Panc1 (cell line): Measurements from ENCODE around the gene SMTN. TPM values are rescaled to one million over a fixed set of nuclear protein-coding genes. Genes with fewer than 3 reads are reported as not detected.

Experiments
- ATAC-seq: fragments of 200-7000 bp; cut with Tn5 transposase; 2 replicates; pipeline ENCODE4 v1.9.1; 2020; ENCODE audit warnings: mild to moderate bottlenecking, moderate library complexity
- BruUV-seq: library from RNA; stranded (reverse); fragments of 400-500 nt; replicated peaks from 2 replicates; lab custom pipeline; 2021; lab: Mats Ljungman, UMichigan
- CTCF ChIA-PET: fragments of 300-600 bp; sonication (Branson Sonifier 250); formaldehyde crosslinking; loops from one replicate; lab custom pipeline; 2022; ENCODE audit warnings: antibody characterized with exemption; lab: Charles Lee
- POLR2A ChIA-PET: fragments of 300-600 bp; sonication (Branson Sonifier 250); formaldehyde crosslinking; loops from one replicate; lab custom pipeline; 2022; ENCODE audit warnings: antibody characterized with exemption; lab: Charles Lee
- DNase-seq: peaks from one replicate; pipeline ENCODE4 v3.0.0-alpha.2; 2010; ENCODE audit warnings: low read depth, low spot score
- H3K27ac ChIP-seq: 2 replicates; pipeline ENCODE4 v1.5.1; 2011; ENCODE audit warnings: mild to moderate bottlenecking, low read length, inconsistent platforms
- H3K27me3 ChIP-seq: fragments of 200-500 bp; sonication (Bioruptor generic); 2 replicates; pipeline ENCODE4 v1.6.0; 2014; ENCODE audit warnings: low read length, inconsistent platforms; ENCODE audit not compliant: control insufficient read depth, insufficient read depth
- H3K36me3 ChIP-seq: fragments of 200-500 bp; sonication (Bioruptor generic); 2 replicates; pipeline ENCODE4 v1.5.1; 2014; ENCODE audit warnings: inconsistent platforms, mild to moderate bottlenecking, low read length, moderate library complexity; ENCODE audit not compliant: control insufficient read depth, insufficient read depth
- H3K4me1 ChIP-seq: 2 replicates; pipeline ENCODE4 v1.5.1; 2011; ENCODE audit warnings: inconsistent platforms, mild to moderate bottlenecking, low read length, moderate library complexity; ENCODE audit not compliant: control insufficient read depth, insufficient read depth
- H3K4me3 ChIP-seq, 2 experiments: 2 replicates each; pipeline ENCODE4 v1.5.1; 2011 to 2012; ENCODE audit warnings: low read depth in 2 of 2, low read length in 2 of 2, mild to moderate bottlenecking in 2 of 2, inconsistent platforms in 1 of 2, moderate library complexity in 1 of 2
- H3K9me3 ChIP-seq: fragments of 200-500 bp; sonication (Bioruptor generic); 2 replicates; pipeline ENCODE4 v1.5.1; 2014; ENCODE audit warnings: low read depth, mild to moderate bottlenecking, inconsistent platforms, low read length, moderate library complexity; ENCODE audit not compliant: control insufficient read depth, insufficient read depth
- POLR2AphosphoS5 ChIP-seq: IDR thresholded peaks from 2 replicates; pipeline ENCODE4 v1.6.1; 2012; ENCODE audit warnings: mild to moderate bottlenecking, low read depth, low read length, moderate library complexity
- SIN3A ChIP-seq: IDR thresholded peaks from 2 replicates; pipeline ENCODE4 v1.6.1; 2012; ENCODE audit warnings: low read depth, mild to moderate bottlenecking, low read length, moderate library complexity, borderline replicate concordance; ENCODE audit not compliant: insufficient read depth
- TCF7L2 ChIP-seq: IDR thresholded peaks from 2 replicates; pipeline ENCODE4 v1.6.1; 2011; ENCODE audit warnings: mild to moderate bottlenecking, low read depth, low read length, inconsistent platforms
- in situ Hi-C: cut with HindIII; loops from 2 replicates; pipeline ENCODE4 v1.10.0; 2016; ENCODE audit warnings: low sequenced_read_pairs, low pct_unique_long_range_greater_than_20kb
- intact Hi-C: fragments of 100-400 bp; cut with micrococcal nuclease; formaldehyde crosslinking; loops from one replicate; pipeline ENCODE4 v1.10.0; 2022; ENCODE audit not compliant: unreplicated experiment
- total RNA-seq: library from RNA; stranded (reverse); gene quantifications from one replicate; pipeline ENCODE4 v1.2.1, GENCODE V29; 2021; ENCODE audit not compliant: unreplicated experiment
- TF ChIP-seq, protein P1 (sequence below): fragments of 450-650 bp; IDR thresholded peaks from 2 replicates; pipeline ENCODE4 v1.5.1; 2017; ENCODE audit warnings: mild to moderate bottlenecking
- TF ChIP-seq, protein P2 (sequence below), 2 experiments: IDR thresholded peaks; 2 replicates each; pipeline ENCODE4 v1.6.1; 2011 to 2012; ENCODE audit warnings: low read depth in 2 of 2, control low read depth in 1 of 2, low read length in 1 of 2, mild to moderate bottlenecking in 1 of 2, moderate library complexity in 1 of 2; ENCODE audit not compliant: insufficient read depth in 1 of 2

Gene SMTN
- total RNA-seq, 1 experiment from 2014 or later = 71.7 TPM

DNA sequence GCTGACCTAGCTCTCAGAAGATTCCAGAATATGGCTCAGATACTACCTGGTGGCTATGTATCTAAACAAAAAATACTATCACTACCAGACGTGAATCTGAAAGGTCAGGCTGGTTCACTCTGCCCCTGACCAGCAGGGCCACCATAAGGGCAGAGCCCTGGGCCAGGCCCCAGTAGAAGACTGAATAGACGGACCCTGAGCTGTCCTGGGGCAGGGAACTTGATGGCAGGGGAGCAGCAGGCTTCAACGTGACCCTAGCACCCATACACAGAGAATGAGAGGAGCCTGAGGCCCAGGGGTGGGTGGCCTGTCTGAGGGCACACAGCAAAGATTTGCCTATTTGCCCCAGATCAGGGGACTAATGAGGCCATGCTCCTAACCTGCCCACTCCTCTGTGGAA, 72.2 kb downstream of the SMTN start:
- POLR2A ChIA-PET = interaction anchor here (0.6 kb wide), 1 partner anchor 36 kb away, joined by 3 read pairs; no protein-coding TSS in a partner anchor
- no peak for TF ChIP-seq TCF7L2
- TF ChIP-seq POLR2AphosphoS5 = no peak
- no peak for TF ChIP-seq SIN3A
- TF ChIP-seq, protein P1, sequence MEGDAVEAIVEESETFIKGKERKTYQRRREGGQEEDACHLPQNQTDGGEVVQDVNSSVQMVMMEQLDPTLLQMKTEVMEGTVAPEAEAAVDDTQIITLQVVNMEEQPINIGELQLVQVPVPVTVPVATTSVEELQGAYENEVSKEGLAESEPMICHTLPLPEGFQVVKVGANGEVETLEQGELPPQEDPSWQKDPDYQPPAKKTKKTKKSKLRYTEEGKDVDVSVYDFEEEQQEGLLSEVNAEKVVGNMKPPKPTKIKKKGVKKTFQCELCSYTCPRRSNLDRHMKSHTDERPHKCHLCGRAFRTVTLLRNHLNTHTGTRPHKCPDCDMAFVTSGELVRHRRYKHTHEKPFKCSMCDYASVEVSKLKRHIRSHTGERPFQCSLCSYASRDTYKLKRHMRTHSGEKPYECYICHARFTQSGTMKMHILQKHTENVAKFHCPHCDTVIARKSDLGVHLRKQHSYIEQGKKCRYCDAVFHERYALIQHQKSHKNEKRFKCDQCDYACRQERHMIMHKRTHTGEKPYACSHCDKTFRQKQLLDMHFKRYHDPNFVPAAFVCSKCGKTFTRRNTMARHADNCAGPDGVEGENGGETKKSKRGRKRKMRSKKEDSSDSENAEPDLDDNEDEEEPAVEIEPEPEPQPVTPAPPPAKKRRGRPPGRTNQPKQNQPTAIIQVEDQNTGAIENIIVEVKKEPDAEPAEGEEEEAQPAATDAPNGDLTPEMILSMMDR = no peak
- TF ChIP-seq, protein P2, sequence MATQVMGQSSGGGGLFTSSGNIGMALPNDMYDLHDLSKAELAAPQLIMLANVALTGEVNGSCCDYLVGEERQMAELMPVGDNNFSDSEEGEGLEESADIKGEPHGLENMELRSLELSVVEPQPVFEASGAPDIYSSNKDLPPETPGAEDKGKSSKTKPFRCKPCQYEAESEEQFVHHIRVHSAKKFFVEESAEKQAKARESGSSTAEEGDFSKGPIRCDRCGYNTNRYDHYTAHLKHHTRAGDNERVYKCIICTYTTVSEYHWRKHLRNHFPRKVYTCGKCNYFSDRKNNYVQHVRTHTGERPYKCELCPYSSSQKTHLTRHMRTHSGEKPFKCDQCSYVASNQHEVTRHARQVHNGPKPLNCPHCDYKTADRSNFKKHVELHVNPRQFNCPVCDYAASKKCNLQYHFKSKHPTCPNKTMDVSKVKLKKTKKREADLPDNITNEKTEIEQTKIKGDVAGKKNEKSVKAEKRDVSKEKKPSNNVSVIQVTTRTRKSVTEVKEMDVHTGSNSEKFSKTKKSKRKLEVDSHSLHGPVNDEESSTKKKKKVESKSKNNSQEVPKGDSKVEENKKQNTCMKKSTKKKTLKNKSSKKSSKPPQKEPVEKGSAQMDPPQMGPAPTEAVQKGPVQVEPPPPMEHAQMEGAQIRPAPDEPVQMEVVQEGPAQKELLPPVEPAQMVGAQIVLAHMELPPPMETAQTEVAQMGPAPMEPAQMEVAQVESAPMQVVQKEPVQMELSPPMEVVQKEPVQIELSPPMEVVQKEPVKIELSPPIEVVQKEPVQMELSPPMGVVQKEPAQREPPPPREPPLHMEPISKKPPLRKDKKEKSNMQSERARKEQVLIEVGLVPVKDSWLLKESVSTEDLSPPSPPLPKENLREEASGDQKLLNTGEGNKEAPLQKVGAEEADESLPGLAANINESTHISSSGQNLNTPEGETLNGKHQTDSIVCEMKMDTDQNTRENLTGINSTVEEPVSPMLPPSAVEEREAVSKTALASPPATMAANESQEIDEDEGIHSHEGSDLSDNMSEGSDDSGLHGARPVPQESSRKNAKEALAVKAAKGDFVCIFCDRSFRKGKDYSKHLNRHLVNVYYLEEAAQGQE (IDR thresholded peaks at IDR 0.05; ENCODE audit: insufficient read depth in 1 of 2, low read depth in 2 of 2, low read length in 1 of 2) = no peak

More for the DNA sequence above, 72.2 kb downstream of the SMTN start:
- no peak for DNase-seq
- no peaks in the 10 kb centered on the region for H3K4me1 ChIP-seq
- H3K4me3 ChIP-seq = no peak overlapping the region
- no peaks in the 10 kb centered on the region for H3K27me3 ChIP-seq
- no peaks in the 10 kb centered on the region for H3K9me3 ChIP-seq
- intact Hi-C loops (no loop called here), in situ Hi-C loops (no loop called here)
- no peak for ATAC-seq
- no peak overlapping the region for H3K27ac ChIP-seq
- no peaks in the 10 kb centered on the region for H3K36me3 ChIP-seq
- CTCF ChIA-PET = no interaction called here
- BruUV-seq = no TSS peak

Other genes with a start within 250 kb of the SMTN start
- 31.5 TPM for gene MORC2, start 112.5 kb upstream of the SMTN start, total RNA-seq
- gene TUG1, start 112.1 kb upstream of the SMTN start, total RNA-seq = 69.8 TPM
- gene SELENOM, start 26.2 kb downstream of the SMTN start, total RNA-seq = 84.4 TPM
- gene INPP5J, start 41.6 kb downstream of the SMTN start, total RNA-seq = 1.7 TPM
- gene PLA2G3, start 59.2 kb downstream of the SMTN start, total RNA-seq = not detected
- gene RNF185, start 78.9 kb downstream of the SMTN start, total RNA-seq = 23.5 TPM
- 12.6 TPM for gene LIMK2, start 131.0 kb downstream of the SMTN start, total RNA-seq
- gene PIK3IP1, start 211.2 kb downstream of the SMTN start, total RNA-seq = 3.6 TPM